GM06990 (cell line): ENCODE results near the gene DAPL1.

Experiments
- DNase-seq: peaks from one replicate; pipeline ENCODE4 v3.0.0-alpha.2; 2011; ENCODE audit not compliant: insufficient read length; ENCODE audit errors: extremely low read depth
- H3K27me3 ChIP-seq: replicated peaks from 2 replicates; pipeline ENCODE4 v1.6.0; 2011; ENCODE audit warnings: low read length; ENCODE audit not compliant: control insufficient read depth, insufficient read depth
- H3K36me3 ChIP-seq: 2 replicates; pipeline ENCODE4 v1.5.1; 2011; ENCODE audit warnings: low read length; ENCODE audit not compliant: control insufficient read depth, insufficient read depth
- H3K4me3 ChIP-seq: replicated peaks from 2 replicates; pipeline ENCODE4 v1.5.1; 2011; ENCODE audit warnings: low read depth, mild to moderate bottlenecking, control low read depth, low read length
- CTCF ChIP-seq: IDR thresholded peaks from 2 replicates; pipeline ENCODE4 v1.5.1; 2011; ENCODE audit warnings: low read length, control low read depth, mild to moderate bottlenecking, inconsistent platforms; ENCODE audit not compliant: insufficient read depth, poor library complexity, severe bottlenecking

The DAPL1 gene

GRCh38 chr2:158750458-158751125, 44.5 kb upstream of the DAPL1 start:
- no peak overlapping the region for H3K4me3 ChIP-seq
- H3K36me3 ChIP-seq: no peaks in the 10 kb centered on the region
- H3K27me3 ChIP-seq: no peaks in the 10 kb centered on the region; the same call in 1 of the 2 replicates
- no peak for TF ChIP-seq CTCF
- DNase-seq: no peak

- no peak for DNase-seq
These were observed 41.2 kb upstream of the DAPL1 start for GRCh38 chr2:158753641-158754611.

GRCh38 chr2:158755310-158756087, 39.6 kb upstream of the DAPL1 start:
- DNase-seq: no peak

More at GRCh38 chr2:158753641-158754611, 41.2 kb upstream of the DAPL1 start:
- peak; percentile 82 for TF ChIP-seq CTCF
- no peak overlapping the region for H3K4me3 ChIP-seq
- H3K36me3 ChIP-seq: no peaks in the 10 kb centered on the region
- H3K27me3 ChIP-seq: no peaks in the 10 kb centered on the region; the same call in 1 of the 2 replicates

GRCh38 chr2:158756331-158756730, 38.8 kb upstream of the DAPL1 start:
- Histone ChIP-seq H3K27me3 (peaks cover 1% of the 10 kb centered on the region; the same call in 1 of the 2 replicates), H3K36me3 (no peaks in the 10 kb centered on the region), H3K4me3 (no peak overlapping the region)
- TF ChIP-seq CTCF: no peak
- no peak for DNase-seq

More at GRCh38 chr2:158755310-158756087, 39.6 kb upstream of the DAPL1 start:
- TF ChIP-seq CTCF: peak; percentile 54
- peaks cover 1% of the 10 kb centered on the region; the same call in 1 of the 2 replicates for H3K27me3 ChIP-seq
- H3K4me3 ChIP-seq: no peak overlapping the region
- H3K36me3 ChIP-seq: no peaks in the 10 kb centered on the region

GRCh38 chr2:158756976-158757375, 38.1 kb upstream of the DAPL1 start:
- no peak for DNase-seq
- Histone ChIP-seq H3K36me3 (no peaks in the 10 kb centered on the region), H3K4me3 (no peak overlapping the region), H3K27me3 (peaks cover 1% of the 10 kb centered on the region; the same call in 1 of the 2 replicates)
- TF ChIP-seq CTCF: no peak
